ENCODE measurements around the gene EPHB1.

DNA sequence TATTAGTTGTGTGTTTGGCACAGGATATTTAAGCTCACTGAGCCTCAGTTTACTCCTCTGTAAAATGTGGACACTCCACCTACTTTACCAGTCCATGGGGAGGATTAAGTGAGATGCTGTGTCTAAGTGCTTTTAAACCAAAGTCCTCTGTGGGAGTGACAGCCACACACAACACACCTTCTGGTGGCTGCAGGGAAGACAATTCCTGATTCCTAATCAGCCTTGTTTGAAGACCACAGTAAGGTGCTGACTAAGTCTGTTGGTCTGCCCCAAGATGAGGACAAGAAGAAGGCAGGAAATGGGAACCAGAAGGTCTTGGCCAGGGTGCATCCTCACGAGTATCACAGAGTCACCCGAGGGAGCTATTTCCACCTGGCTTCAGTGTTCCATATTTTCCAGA lies 52.3 kb downstream of the EPHB1 start:
- TF ChIP-seq, protein P1, sequence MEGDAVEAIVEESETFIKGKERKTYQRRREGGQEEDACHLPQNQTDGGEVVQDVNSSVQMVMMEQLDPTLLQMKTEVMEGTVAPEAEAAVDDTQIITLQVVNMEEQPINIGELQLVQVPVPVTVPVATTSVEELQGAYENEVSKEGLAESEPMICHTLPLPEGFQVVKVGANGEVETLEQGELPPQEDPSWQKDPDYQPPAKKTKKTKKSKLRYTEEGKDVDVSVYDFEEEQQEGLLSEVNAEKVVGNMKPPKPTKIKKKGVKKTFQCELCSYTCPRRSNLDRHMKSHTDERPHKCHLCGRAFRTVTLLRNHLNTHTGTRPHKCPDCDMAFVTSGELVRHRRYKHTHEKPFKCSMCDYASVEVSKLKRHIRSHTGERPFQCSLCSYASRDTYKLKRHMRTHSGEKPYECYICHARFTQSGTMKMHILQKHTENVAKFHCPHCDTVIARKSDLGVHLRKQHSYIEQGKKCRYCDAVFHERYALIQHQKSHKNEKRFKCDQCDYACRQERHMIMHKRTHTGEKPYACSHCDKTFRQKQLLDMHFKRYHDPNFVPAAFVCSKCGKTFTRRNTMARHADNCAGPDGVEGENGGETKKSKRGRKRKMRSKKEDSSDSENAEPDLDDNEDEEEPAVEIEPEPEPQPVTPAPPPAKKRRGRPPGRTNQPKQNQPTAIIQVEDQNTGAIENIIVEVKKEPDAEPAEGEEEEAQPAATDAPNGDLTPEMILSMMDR (IDR thresholded peaks at IDR 0.05) = no peak
- TF ChIP-seq POLR2A (IDR thresholded peaks at IDR 0.05) = no peak
